Left forelimb (tissue), 1 donor: ENCODE results near the gene SUGP1.

Source experiments
- DNase-seq: peaks from one replicate; pipeline ENCODE4 v3.0.0-alpha.2; 2018; ENCODE audit warnings: low spot score

SUGP1 gene

DNA sequence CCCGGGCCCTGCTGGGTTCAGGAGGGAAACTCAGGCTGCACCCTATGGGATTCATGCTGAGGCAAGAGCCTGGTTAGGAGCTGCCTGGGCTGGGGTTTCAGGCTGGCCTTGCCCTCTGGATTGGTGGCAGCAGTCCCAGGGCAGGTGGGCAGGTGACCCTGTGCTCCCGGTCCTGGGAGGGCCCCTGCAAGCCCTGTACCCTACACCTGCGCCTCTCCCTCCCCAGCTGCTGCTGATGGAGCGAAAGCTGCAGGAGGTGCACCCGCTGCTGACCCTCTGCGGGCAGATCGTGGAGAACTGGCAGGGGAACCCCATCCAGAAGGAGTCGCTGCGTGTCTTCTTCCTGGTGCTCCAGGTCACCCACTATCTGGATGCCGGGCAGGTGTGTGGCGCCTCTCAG, 20.7 kb upstream of the SUGP1 start:
- no peak for DNase-seq

DNA sequence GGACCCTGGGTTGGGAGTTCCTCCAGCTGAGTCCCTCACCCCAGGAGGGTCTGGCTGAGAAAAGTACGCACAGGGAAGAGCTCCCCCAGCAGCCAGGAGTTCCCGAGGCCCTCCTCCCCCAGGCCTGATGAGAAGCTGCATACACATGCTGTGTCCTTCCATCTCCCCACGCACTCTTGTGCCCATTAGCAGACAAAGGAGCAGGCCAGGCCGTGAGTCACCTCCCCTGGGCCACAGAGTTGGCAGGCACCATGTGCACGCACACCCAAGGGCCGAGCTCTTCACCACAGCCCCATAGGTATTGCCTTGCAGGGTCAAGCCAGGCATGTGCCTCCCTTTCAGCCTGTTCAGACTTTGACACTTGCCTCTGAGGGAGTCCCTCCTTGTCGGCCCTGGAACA, 17.8 kb upstream of the SUGP1 start:
- DNase-seq, result no peak

DNA sequence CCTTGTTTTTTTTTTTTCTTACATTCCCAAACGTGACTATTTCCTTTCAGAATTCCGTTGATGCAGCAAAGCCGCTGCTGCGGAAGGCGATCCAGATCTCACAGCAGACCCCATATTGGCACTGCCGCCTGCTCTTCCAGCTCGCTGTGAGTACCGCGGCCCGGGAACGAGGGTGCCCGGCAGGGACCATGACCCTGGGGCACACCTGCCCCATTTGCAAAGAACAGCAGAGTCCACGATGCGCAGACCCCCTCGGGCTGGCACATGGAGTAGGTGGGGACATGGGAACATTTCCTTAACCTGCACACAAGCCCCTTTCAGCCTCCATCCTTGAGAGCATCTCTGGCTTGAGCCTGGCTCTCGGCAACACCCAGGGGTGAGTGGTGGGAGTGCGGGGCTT, 16.8 kb upstream of the SUGP1 start:
- DNase-seq, result no peak

DNA sequence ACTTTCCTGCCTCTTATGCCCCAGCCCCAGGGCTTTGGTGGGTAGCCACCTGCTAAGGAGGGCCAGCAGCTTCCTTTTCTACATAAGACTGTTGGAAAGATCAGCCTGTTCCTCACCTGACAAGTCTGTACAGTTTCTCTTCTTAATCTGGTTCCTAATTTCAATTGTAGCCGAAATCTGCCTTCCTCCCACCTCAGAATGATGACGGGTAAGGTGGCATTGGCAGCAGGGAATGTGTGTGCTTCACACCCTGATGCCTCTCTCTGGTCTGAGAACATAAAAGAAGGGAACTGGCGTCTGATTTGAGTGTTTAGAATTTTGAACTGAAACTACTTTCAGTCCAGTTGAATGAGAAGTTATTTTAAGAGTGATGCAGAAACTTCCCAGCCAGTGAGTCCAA, 16.3 kb upstream of the SUGP1 start:
- DNase-seq, result no peak

DNA sequence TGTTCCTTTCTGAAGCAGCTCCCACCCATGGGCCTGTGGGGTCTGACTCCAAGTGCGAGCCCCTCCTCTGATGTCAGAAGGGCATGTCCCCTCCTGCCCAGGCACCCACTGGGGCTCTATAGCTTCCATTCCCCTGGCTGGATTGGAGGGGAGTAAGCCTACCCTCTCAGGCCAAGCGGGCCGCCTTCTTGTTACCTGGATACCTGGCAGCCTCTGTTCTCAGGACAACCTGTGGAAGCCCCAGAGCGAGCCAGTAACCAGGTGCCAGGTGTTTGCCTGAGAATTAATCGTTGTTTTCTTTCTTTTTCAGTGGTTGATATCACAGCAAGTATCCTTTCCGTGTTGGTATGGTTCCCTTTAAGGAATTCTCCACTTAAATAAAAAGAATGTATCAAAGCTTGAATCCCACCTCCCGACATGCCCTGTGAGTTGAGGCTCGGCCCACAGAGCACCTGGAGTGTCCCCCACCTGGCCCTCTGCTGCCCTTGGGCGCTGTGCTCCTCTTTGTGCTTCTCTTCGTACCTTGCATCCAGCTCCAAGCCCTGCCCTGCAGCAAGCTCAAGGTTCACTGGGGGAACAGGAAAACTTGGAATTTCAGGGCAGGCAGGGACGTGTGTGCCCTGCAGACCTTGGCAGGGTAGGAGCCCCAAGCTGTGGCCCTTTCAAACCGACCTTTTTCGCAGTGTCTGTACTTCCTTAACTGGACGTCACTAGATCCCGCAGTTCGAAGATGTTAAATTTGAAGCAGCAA, 15.3 kb upstream of the SUGP1 start:
- no peak for DNase-seq

GRCh38 chr19:19334989-19335344, 14.7 kb upstream of the SUGP1 start:
- no peak for DNase-seq

DNA sequence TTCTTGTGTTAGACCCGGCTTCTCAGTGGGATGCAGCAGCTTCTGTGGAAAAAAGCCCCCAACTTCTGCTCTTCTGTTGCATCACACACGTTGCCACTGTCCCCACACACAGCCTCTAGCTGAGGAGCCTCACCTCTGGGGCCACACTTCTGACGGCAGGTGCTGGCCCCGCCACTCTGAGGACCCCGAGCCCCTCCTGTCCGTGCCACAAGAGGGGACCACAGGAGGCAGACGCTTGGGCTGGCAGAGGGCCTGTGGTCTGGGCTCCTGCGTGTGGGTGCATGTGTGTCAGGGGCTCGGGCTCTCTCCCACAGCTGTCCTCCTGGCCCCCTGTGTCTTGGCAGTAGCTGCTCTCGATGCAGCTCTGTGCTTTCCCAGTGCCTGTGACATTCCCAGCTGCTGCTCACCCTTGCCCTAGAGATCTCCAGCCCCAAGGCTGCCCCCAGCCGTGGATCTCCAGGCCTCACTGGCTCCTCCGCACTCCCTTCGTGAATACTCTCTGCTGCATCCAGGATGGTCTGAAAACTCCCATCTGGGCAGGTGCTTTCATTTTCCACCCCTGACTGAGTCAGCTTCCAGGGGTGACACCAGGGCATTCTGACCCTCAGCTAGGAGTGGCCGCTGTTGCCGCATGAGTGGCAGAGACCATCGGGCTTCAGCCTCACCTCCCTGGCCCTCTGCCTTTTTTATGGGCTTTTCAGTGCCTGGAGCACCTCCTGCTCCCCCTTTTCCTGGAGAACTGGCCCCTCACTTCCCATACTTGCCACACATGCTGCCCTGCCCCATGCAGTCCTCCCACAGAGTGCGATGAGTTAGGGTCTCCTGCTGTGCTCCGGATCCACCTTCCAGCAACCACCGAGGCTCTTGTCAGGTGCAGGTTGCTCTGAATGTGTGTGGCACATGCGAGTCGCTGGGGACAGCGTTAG, 14.0 kb upstream of the SUGP1 start:
- DNase-seq, result no peak

GRCh38 chr19:19329126-19329525, 8.8 kb upstream of the SUGP1 start:
- DNase-seq, result no peak

DNA sequence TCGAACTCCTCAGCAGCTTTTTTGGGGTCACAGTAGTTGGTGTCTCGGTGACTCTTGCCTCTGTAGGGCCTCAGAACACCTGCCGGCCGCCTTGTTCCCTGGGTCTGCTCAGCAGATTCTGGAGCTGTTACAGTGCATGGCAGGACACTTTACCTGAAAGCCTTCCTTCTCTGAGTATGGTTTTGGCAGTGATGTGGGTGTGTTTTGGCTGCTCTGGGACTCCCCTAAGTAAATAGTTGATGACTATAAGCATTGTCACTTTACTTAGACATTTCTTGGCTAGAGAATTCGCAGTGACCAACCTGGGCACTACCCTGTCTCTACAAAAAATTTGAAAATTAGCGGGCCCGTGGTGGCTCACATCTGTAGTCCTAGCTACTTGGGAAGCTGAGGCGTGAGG, 7.4 kb upstream of the SUGP1 start:
- no peak for DNase-seq

DNA sequence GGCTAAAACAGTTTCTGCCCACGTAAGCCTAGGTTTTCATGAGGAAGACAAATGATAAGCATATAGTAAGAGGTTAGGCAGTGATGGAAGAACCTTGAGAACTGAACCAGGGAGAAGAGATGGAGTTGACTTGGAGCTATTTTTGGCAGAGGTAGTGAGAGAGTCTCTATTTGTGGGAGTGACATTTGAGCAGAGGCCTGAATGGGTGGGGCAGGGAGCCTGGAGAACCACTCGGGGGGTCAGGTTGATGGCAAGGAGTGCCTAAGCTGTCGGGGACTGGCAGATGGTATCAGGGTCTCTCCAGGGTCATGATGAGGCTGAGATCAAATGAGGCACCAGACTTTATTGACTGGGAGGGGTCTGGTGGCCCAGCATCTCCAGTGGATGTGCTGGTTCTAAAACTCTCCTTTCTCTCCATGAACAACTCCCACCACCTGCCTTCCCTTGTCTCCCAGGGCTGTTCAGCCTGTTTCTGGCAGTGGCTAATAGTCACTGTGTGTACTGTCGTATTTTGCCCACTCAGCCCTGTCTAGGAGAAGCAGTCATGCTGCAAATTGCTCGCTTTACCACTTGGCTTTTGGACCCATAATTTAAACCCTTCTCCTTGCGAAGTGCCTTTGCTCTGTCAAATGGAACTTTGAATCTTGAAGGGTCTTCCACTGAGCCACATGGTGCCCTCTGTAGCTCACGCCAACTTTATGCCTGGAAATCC, 3.9 kb upstream of the SUGP1 start:
- DNase-seq, result no peak

GRCh38 chr19:19321141-19321577, 850 bp upstream of the SUGP1 start:
- DNase-seq, result no peak

DNA sequence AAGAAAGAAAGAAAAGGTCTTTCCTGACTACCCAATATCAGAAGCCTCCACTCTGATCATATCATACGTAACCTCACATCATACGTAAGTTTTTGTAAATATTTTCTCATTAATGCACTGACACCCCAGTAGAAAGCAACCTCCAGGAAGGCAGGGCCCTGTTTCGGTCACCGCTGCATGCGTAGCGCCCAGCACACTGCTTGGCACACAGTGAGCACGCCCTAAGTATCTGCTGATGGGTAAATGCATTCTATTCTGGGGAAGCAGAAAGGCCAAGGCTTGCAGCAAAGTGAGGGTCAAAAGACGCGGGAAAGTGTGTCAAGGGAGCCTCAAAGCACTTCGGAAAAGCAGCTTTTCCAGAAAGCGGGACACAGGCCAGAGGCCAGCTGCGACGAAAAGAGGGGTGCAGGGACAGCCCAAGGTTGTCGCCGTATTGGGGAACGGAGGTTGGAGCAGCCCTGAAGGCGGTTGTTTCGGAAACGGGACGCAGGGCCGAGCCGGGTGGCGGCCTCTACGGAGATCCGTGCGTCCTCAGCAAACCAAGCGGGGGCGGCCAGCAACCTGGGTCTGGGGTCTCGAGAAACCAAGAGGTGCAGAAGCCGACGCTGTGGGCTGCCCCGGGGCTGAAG, 463 bp downstream of the SUGP1 start:
- no peak for DNase-seq

GRCh38 chr19:19316082-19316481, 4.2 kb downstream of the SUGP1 start:
- DNase-seq, result no peak

- DNase-seq, result no peak
Observed at GRCh38 chr19:19315444-19315843, 4.9 kb downstream of the SUGP1 start.

DNA sequence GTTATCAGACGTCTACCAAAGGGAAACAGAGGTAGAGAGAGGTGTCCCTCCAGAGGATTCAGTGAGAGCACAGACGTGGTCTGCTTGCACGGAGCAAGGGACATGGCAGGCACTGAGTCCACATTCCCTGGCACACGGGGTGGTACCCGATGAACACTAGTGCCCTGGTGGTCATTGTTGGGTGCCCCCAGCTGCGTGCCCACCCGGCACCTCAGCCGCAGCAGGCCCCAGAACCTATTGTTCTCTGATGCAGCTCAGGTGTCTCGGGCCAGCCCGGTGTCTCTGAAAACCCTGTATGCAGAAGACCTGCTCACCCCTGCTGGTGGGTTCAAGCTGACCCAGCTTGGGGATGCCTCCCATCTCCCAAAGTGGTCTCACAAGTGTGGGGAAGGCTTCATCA, 11.9 kb downstream of the SUGP1 start:
- no peak for DNase-seq

- DNase-seq, result no peak
Observed at GRCh38 chr19:19306191-19306590, 14.1 kb downstream of the SUGP1 start.

- DNase-seq, result no peak
Observed at GRCh38 chr19:19305696-19306095, 14.6 kb downstream of the SUGP1 start.

- DNase-seq, result no peak
Observed at GRCh38 chr19:19305066-19305465, 15.2 kb downstream of the SUGP1 start.

DNA sequence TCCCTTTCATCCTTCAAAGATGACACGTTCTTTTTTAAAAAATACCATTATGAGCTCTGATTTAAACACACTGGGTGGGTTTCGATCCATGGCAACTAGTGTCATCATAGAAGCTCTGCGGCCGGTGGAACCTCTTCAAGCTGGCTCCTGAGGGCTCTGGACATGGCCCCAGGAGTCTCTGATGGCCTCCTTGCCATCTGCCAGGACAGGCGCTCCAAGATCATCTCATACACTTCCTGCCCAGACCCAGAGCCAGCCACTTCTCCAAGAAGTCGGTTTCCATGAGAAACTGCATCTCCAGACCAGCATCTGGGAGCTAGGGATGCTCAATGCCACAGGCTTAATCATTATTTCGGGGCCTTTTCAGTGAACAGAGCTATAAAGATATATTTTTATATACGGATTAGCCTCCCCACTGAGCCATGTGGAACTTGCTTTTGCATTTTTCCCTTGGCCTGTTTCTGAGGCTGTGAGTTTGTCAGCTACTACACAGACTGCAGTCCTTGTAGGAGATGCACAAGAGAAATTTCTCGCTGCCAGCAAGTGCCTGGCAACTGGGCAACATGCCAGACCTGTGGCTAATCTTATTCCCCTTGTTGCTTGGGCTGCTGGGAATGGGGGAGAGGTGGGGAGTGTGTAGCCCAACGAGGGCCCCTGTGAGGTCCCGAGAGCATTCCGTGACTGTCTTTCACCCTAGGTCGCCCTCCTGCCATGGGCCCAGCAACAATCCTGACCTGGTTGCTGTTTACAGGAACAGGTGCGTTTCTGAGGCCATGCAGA, 15.9 kb downstream of the SUGP1 start:
- no peak for DNase-seq

DNA sequence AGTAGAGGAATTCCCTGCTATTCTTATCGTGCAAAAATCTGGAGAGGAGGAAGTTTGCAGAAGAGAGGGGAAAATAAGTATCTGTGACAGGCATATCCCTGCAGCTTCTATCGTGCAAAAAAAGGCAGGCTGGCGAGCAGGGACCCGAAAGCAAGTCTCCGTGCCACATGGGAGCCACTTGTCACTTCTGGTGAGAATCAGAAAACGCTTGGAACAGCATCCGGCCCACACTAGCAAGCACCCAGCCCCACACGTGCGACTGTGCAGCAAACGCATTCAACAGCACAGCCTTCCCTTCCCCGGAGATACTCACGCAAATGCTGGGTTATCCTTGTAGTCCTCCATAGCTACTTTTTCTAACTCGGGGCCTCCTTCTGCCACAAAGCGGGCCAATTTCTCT, 16.9 kb downstream of the SUGP1 start:
- no peak for DNase-seq

DNA sequence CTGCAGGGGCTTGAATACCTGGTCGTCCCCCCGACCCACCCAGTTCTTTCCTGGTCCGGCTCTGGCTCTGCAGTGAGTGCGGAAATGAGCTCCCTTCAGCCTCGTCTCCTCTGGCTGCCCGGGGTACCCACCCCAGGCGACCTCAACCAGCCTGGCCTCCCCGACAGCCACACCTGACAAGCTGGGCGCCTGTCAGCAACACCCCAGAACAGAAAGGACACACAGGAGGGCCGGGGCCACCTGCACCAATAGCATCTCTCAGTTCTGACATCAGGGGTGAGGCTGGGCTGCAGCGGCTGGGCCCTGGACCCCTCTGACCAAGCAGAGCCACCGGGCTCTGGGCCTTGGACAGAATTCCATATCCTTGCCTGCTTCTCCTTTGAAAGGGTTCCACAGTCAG, 19.7 kb downstream of the SUGP1 start:
- no peak for DNase-seq

GRCh38 chr19:19297759-19298158, 22.6 kb downstream of the SUGP1 start:
- no peak for DNase-seq
